ENCODE results near the gene PTPN23. TPM values are rescaled to one million over a fixed set of nuclear protein-coding genes. Genes with fewer than 3 reads are reported as not detected.

Gene PTPN23
- total RNA-seq, 2 donors from 2014 or later = 44.2 to 54.1 TPM

GRCh38 chr3:47376393-47376792 lies 4.4 kb upstream of the PTPN23 start:
- no peak for DNase-seq
- 85% methylated on average over 3 of the region's 3 CpGs; no CpG with 5 or more reads in 1 of the 2 experiments for WGBS, 2 experiments (ENCODE audit: insufficient coverage in 1 of 2, insufficient read length in 1 of 2)
- no peaks in the 10 kb centered on the region for H3K9me3 Mint-ChIP-seq
- H3K36me3 Mint-ChIP-seq (ENCODE audit: low read depth) = no peaks in the 10 kb centered on the region
- Histone ChIP-seq H3K27ac (ENCODE audit: low read depth, low read length) (no peak overlapping the region), H3K4me3 (ENCODE audit: low read length) (no peak overlapping the region), H3K9ac (ENCODE audit: extremely low read depth, low read length, poor library complexity, severe bottlenecking) (no peak overlapping the region), H3K4me1 (ENCODE audit: control insufficient read depth, insufficient read depth, low read length) (no peaks in the 10 kb centered on the region), H3K27me3 (ENCODE audit: control insufficient read depth, insufficient read depth, low read length, poor library complexity, severe bottlenecking) (no peaks in the 10 kb centered on the region), H3K36me3 (ENCODE audit: control insufficient read depth, insufficient read depth, low read length) (no peaks in the 10 kb centered on the region), H3K9me3 (ENCODE audit: control insufficient read depth, low read length) (no peaks in the 10 kb centered on the region)
- no peak for TF ChIP-seq CTCF (conservative IDR thresholded peaks at IDR 0.05)
- H3K27me3 Mint-ChIP-seq (ENCODE audit: insufficient read depth) = peaks cover 2% of the 10 kb centered on the region
- no peak overlapping the region for H3K4me3 Mint-ChIP-seq
- H3K4me1 Mint-ChIP-seq = peaks cover 17% of the 10 kb centered on the region
- no peak overlapping the region for H3K27ac Mint-ChIP-seq

- H3K36me3 ChIP-seq (ENCODE audit: control insufficient read depth, insufficient read depth, low read length) = no peaks in the 10 kb centered on the region
- TF ChIP-seq CTCF (conservative IDR thresholded peaks at IDR 0.05) = no peak
- no peaks in the 10 kb centered on the region for H3K9me3 Mint-ChIP-seq
- 90 to 94% methylated on average over 2 of the region's 2 CpGs for WGBS, 2 experiments (ENCODE audit: insufficient coverage in 1 of 2, insufficient read length in 1 of 2)
- no peak overlapping the region for H3K27ac Mint-ChIP-seq
- no peak for DNase-seq
- H3K9ac ChIP-seq (ENCODE audit: extremely low read depth, low read length, poor library complexity, severe bottlenecking) = no peak overlapping the region
- no peaks in the 10 kb centered on the region for H3K4me1 ChIP-seq (ENCODE audit: control insufficient read depth, insufficient read depth, low read length)
- H3K27ac ChIP-seq (ENCODE audit: low read depth, low read length) = no peak overlapping the region
- H3K27me3 Mint-ChIP-seq (ENCODE audit: insufficient read depth) = peaks cover 2% of the 10 kb centered on the region
- no peaks in the 10 kb centered on the region for H3K9me3 ChIP-seq (ENCODE audit: control insufficient read depth, low read length)
- H3K4me1 Mint-ChIP-seq = peaks cover 23% of the 10 kb centered on the region
- no peaks in the 10 kb centered on the region for H3K27me3 ChIP-seq (ENCODE audit: control insufficient read depth, insufficient read depth, low read length, poor library complexity, severe bottlenecking)
- no peaks in the 10 kb centered on the region for H3K36me3 Mint-ChIP-seq (ENCODE audit: low read depth)
- no peak overlapping the region for H3K4me3 Mint-ChIP-seq
- H3K4me3 ChIP-seq (ENCODE audit: low read length) = no peak overlapping the region
Measured at GRCh38 chr3:47377186-47377585, 3.6 kb upstream of the PTPN23 start.

- peaks cover 23% of the 10 kb centered on the region for H3K4me1 Mint-ChIP-seq
- DNase-seq = no peak
- peaks cover 4% of the 10 kb centered on the region for H3K36me3 Mint-ChIP-seq (ENCODE audit: low read depth)
- Histone ChIP-seq H3K4me1 (ENCODE audit: control insufficient read depth, insufficient read depth, low read length) (no peaks in the 10 kb centered on the region), H3K36me3 (ENCODE audit: control insufficient read depth, insufficient read depth, low read length) (peaks cover 10% of the 10 kb centered on the region), H3K9me3 (ENCODE audit: control insufficient read depth, low read length) (no peaks in the 10 kb centered on the region), H3K4me3 (ENCODE audit: low read length) (no peak overlapping the region), H3K9ac (ENCODE audit: extremely low read depth, low read length, poor library complexity, severe bottlenecking) (no peak overlapping the region), H3K27ac (ENCODE audit: low read depth, low read length) (no peak overlapping the region), H3K27me3 (ENCODE audit: control insufficient read depth, insufficient read depth, low read length, poor library complexity, severe bottlenecking) (no peaks in the 10 kb centered on the region)
- TF ChIP-seq CTCF (conservative IDR thresholded peaks at IDR 0.05) = no peak
- H3K27ac Mint-ChIP-seq = no peak overlapping the region
- no peaks in the 10 kb centered on the region for H3K27me3 Mint-ChIP-seq (ENCODE audit: insufficient read depth)
- no peak overlapping the region for H3K4me3 Mint-ChIP-seq
- H3K9me3 Mint-ChIP-seq = no peaks in the 10 kb centered on the region
Measured at GRCh38 chr3:47378869-47379268, 2.0 kb upstream of the PTPN23 start.

Data from endodermal cell (in vitro differentiated cells).